Stomach smooth muscle (tissue), 2 donors: ENCODE results near the gene NPTX2.

ENCODE experiments used
- H3K27ac ChIP-seq: one replicate; pipeline ENCODE4 v1.7.0; 2013; ENCODE audit warnings: mild to moderate bottlenecking, low read length, inconsistent platforms
- H3K27me3 ChIP-seq, 2 donors: one replicate each; pipeline ENCODE4 v1.7.0; 2013; ENCODE audit warnings: low read length in 2 of 2; ENCODE audit not compliant: insufficient read depth in 2 of 2, control insufficient read depth in 1 of 2
- H3K36me3 ChIP-seq, 2 donors: one replicate each; pipeline ENCODE4 v1.7.0; 2013; ENCODE audit warnings: low read length in 2 of 2; ENCODE audit not compliant: control insufficient read depth in 2 of 2, insufficient read depth in 2 of 2
- H3K4me1 ChIP-seq: one replicate; pipeline ENCODE4 v1.7.0; 2013; ENCODE audit warnings: low read length; ENCODE audit not compliant: control insufficient read depth, insufficient read depth
- H3K4me3 ChIP-seq, 2 donors: one replicate each; pipeline ENCODE4 v1.7.0; 2013; ENCODE audit warnings: low read length in 2 of 2
- H3K9ac ChIP-seq, 2 donors: one replicate each; pipeline ENCODE4 v1.7.0; 2013; ENCODE audit warnings: low read length in 2 of 2, mild to moderate bottlenecking in 1 of 2
- H3K9me3 ChIP-seq, 2 donors: one replicate each; pipeline ENCODE4 v1.7.0; 2013; ENCODE audit warnings: low read length in 2 of 2; ENCODE audit not compliant: control insufficient read depth in 2 of 2
- donor health status: healthy.
- donor health status: Pancreatic carcinoma.

Gene NPTX2

DNA sequence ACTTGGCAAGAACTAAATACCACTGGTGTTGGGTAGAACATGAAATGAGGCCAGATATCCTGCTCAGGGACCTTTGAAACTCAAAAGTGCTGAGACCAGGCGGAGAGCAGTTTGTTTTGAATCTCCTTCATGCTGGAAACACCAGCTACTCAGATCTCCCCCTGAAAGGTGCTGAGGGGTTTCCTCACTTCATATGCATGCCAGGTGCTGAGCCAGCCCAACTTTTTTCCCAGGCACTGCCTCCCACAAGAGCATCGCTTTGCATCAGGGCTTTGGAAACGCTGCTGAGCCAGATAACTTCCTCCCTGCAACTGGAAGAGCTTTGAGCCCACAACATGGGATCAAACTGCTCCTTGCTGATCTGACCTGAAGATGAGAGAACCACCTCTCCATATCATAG lies 13.7 kb downstream of the NPTX2 start:
- peaks cover 3 to 4% of the 10 kb centered on the region in 2 donors for H3K27me3 ChIP-seq
- no peaks in the 10 kb centered on the region for H3K36me3 ChIP-seq
- H3K9ac ChIP-seq, result no peak overlapping the region
- no peak overlapping the region for H3K4me3 ChIP-seq
- H3K4me1 ChIP-seq, result no peaks in the 10 kb centered on the region
- no peak overlapping the region for H3K27ac ChIP-seq
- H3K9me3 ChIP-seq, result peaks cover 0 to 3% of the 10 kb centered on the region in 2 donors

DNA sequence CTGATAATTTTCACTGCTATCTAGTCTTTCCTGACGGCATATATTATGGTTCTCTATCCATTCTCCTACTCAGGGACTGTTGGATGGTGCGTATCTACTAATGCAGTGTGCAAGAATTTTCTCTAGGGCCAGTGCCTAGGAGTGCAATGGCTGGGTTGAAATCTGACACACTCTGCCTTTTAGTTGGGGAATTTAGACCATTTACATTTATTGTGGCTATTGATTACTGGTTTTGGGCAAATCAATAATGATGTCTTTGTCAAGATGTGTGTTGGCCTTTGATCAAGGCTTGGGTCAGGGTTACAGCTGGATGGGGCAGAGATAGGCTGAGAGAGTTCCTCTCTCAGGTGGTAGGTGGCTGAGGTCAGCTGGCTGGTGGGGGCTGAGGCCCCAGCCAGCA lies 21.8 kb downstream of the NPTX2 start:
- Histone ChIP-seq H3K4me1 (no peaks in the 10 kb centered on the region), H3K27ac (no peak overlapping the region), H3K36me3 (no peaks in the 10 kb centered on the region), H3K9ac (no peak overlapping the region), H3K9me3 (peaks cover 7 to 13% of the 10 kb centered on the region in 2 donors), H3K27me3 (no peaks in the 10 kb centered on the region), H3K4me3 (no peak overlapping the region)

GRCh38 chr7:98640375-98640774 lies 23.3 kb downstream of the NPTX2 start:
- Histone ChIP-seq H3K27me3 (no peaks in the 10 kb centered on the region), H3K27ac (no peak overlapping the region), H3K9me3 (peaks cover 7 to 13% of the 10 kb centered on the region in 2 donors), H3K4me3 (no peak overlapping the region), H3K4me1 (no peaks in the 10 kb centered on the region), H3K9ac (no peak overlapping the region), H3K36me3 (no peaks in the 10 kb centered on the region)

- H3K4me3 ChIP-seq, result no peak overlapping the region
- H3K4me1 ChIP-seq, result no peaks in the 10 kb centered on the region
- H3K9ac ChIP-seq, result no peak overlapping the region
- H3K9me3 ChIP-seq, result peaks cover 7 to 13% of the 10 kb centered on the region in 2 donors
- H3K36me3 ChIP-seq, result no peaks in the 10 kb centered on the region
- no peak overlapping the region for H3K27ac ChIP-seq
- no peaks in the 10 kb centered on the region for H3K27me3 ChIP-seq
Measured at GRCh38 chr7:98641646-98642500, 24.8 kb downstream of the NPTX2 start.

DNA sequence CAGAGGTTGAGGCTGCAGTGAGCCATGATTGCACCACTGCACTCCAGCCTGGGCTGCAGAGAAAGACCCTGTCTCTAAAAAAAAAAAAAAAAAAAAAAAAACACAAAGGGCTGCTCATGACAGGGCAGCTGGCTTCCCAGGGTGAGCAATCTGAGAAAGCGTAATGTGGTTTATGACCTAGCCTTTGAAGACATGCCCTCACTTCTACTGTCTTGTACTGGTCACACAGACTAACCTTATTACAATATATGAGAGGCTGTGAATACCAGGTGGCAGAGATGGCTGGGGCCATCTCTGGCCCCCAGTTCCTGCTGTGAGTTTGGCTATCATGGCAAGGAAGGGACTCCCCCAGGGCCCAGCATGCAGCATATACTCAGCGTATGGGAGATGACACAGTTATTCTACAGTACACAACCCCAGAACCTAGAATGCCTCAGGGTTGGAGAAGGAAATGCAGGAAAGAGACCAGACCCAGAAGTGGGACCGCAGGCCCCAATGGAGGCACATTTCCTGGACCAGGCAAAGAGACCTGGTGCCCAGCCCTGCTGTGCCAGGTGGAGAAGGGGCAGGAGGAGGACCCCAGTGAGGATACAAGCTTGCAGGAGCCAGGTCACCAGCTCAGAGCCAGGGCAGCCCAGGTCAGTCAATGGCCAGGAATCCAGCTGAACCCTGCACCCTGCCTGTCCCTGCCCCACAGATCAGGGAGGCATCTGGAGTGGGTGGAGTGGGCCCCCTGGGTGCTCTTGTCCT lies 26.3 kb downstream of the NPTX2 start:
- H3K9me3 ChIP-seq, result peaks cover 6 to 7% of the 10 kb centered on the region in 2 donors
- H3K4me3 ChIP-seq, result no peak overlapping the region
- H3K27me3 ChIP-seq, result no peaks in the 10 kb centered on the region
- no peaks in the 10 kb centered on the region for H3K4me1 ChIP-seq
- no peak overlapping the region for H3K27ac ChIP-seq
- H3K9ac ChIP-seq, result no peak overlapping the region
- H3K36me3 ChIP-seq, result no peaks in the 10 kb centered on the region

GRCh38 chr7:98646465-98646864 lies 29.4 kb downstream of the NPTX2 start:
- H3K4me3 ChIP-seq, result no peak overlapping the region
- no peaks in the 10 kb centered on the region for H3K4me1 ChIP-seq
- H3K27ac ChIP-seq, result no peak overlapping the region
- no peak overlapping the region for H3K9ac ChIP-seq
- no peaks in the 10 kb centered on the region for H3K36me3 ChIP-seq
- peaks cover 0 to 3% of the 10 kb centered on the region in 2 donors for H3K9me3 ChIP-seq
- H3K27me3 ChIP-seq, result no peaks in the 10 kb centered on the region

DNA sequence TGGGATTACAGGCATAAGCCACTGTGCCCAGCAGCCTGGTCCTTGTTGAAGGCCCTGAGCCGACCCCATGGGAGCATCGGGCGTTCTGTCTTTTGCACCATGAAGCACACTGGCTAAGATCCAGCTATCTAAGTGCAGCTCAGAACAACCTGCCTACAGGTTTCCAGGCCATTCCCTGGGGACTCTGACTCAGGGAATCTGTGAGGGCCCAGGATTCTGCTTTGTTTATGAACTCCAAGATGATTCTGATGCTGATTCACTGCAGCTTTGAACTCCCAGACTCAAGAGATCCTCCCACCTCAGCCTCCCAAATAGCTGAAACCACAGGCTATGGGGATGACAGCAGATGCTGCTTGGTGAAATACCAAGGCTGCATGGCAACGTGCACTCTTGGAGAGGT lies 30.2 kb downstream of the NPTX2 start:
- Histone ChIP-seq H3K4me3 (no peak overlapping the region), H3K4me1 (no peaks in the 10 kb centered on the region), H3K9me3 (peaks cover 0 to 3% of the 10 kb centered on the region in 2 donors), H3K27me3 (no peaks in the 10 kb centered on the region), H3K36me3 (no peaks in the 10 kb centered on the region), H3K27ac (no peak overlapping the region), H3K9ac (no peak overlapping the region)

DNA sequence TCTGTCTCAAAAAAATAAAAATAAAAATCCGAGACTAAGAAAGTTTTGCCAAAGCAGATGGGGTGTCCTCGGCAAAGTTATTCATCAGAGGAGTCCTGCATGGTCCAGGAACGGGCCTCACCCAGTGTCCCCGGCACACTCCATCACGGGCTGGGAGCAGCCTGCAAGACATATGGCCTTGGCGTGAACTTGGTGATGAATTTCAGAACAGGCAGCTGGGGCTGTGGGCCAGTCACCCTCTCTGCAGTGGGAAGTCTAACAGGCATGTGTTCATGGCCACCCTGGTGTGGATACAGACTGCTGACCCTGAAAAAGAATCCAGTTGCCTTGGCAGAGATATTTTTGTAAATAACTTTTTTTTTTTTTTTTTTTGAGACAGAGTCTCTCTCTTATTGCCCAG lies 34.7 kb downstream of the NPTX2 start:
- Histone ChIP-seq H3K9me3 (peaks cover 0 to 3% of the 10 kb centered on the region in 2 donors), H3K36me3 (no peaks in the 10 kb centered on the region), H3K27me3 (no peaks in the 10 kb centered on the region), H3K9ac (no peak overlapping the region), H3K4me3 (no peak overlapping the region), H3K4me1 (no peaks in the 10 kb centered on the region), H3K27ac (no peak overlapping the region)

- H3K4me3 ChIP-seq, result no peak overlapping the region
- H3K36me3 ChIP-seq, result no peaks in the 10 kb centered on the region
- H3K9me3 ChIP-seq, result peaks cover 0 to 3% of the 10 kb centered on the region in 2 donors
- H3K4me1 ChIP-seq, result no peaks in the 10 kb centered on the region
- H3K27ac ChIP-seq, result no peak overlapping the region
- H3K9ac ChIP-seq, result no peak overlapping the region
- H3K27me3 ChIP-seq, result no peaks in the 10 kb centered on the region
Measured at GRCh38 chr7:98653601-98654310, 36.7 kb downstream of the NPTX2 start.

GRCh38 chr7:98654524-98655272 lies 37.6 kb downstream of the NPTX2 start:
- no peak overlapping the region for H3K4me3 ChIP-seq
- peaks cover 0 to 2% of the 10 kb centered on the region in 2 donors for H3K9me3 ChIP-seq
- H3K9ac ChIP-seq, result no peak overlapping the region
- H3K4me1 ChIP-seq, result no peaks in the 10 kb centered on the region
- no peaks in the 10 kb centered on the region for H3K27me3 ChIP-seq
- H3K27ac ChIP-seq, result no peak overlapping the region
- no peaks in the 10 kb centered on the region for H3K36me3 ChIP-seq
